Endothelial cell of umbilical vein (primary cell): Measurements from ENCODE around the gene CLTC. TPM values are rescaled to one million over a fixed set of nuclear protein-coding genes. Genes with fewer than 3 reads are reported as not detected.
A peak's percentile ranks its signal among the peaks of the same experiment; 100 is the strongest.

ENCODE experiments used
- BruUV-seq: library from RNA; stranded (reverse); fragments of 400-500 nt; replicated peaks from 2 replicates; lab custom pipeline; 2021; lab: Mats Ljungman, UMichigan
- CTCF ChIA-PET: fragments of 300-600, 350-600 bp; sonication (Branson Sonifier 250); formaldehyde crosslinking; loops from one replicate; lab custom pipeline; 2021; ENCODE audit warnings: antibody characterized with exemption, inconsistent platforms; lab: Charles Lee
- POLR2A ChIA-PET: fragments of 300-600, 350-600 bp; sonication (Branson Sonifier 250); formaldehyde crosslinking; loops from one replicate; lab custom pipeline; 2021; ENCODE audit warnings: antibody characterized with exemption, inconsistent platforms; lab: Charles Lee
- DNase-seq: peaks from one replicate; pipeline ENCODE4 v3.0.0-alpha.2; 2011; ENCODE audit warnings: low read depth, low spot score
- FAIRE-seq: peaks from 2 replicates; lab custom pipeline; 2011; peaks lifted over from hg19 to GRCh38; lab: Jason Lieb, UNC
- H2AFZ ChIP-seq: 2 replicates; pipeline ENCODE4 v1.6.0; 2012; ENCODE audit warnings: low read depth, low read length, control low read depth, inconsistent platforms
- H3K27ac ChIP-seq: 2 replicates; pipeline ENCODE4 v1.5.1; 2011; ENCODE audit warnings: low read depth, mild to moderate bottlenecking, control low read depth, low read length, moderate library complexity; ENCODE audit not compliant: insufficient read depth
- H3K27me3 ChIP-seq, 2 experiments: 2 replicates each; pipeline versions ENCODE4 v1.6.0 to v1.6.1; 2011; ENCODE audit warnings: low read length in 2 of 2, mixed read lengths in 1 of 2; ENCODE audit not compliant: control insufficient read depth in 2 of 2, insufficient read depth in 2 of 2
- H3K36me3 ChIP-seq, 2 experiments: 2 replicates in 1 of 2; 3 replicates in 1 of 2; pipeline ENCODE4 v1.5.1; 2011; ENCODE audit warnings: low read length in 2 of 2, mild to moderate bottlenecking in 1 of 2, moderate library complexity in 1 of 2; ENCODE audit not compliant: control insufficient read depth in 2 of 2, insufficient read depth in 2 of 2; ENCODE audit errors: extremely low read depth in 1 of 2
- H3K4me1 ChIP-seq: 3 replicates; pipeline ENCODE4 v1.5.1; 2011; ENCODE audit warnings: mild to moderate bottlenecking, low read length; ENCODE audit not compliant: control insufficient read depth, insufficient read depth; ENCODE audit errors: extremely low read depth
- H3K4me2 ChIP-seq: 2 replicates; pipeline ENCODE4 v1.6.1; 2011; ENCODE audit warnings: low read length, control low read depth, mixed read lengths; ENCODE audit not compliant: insufficient read depth
- H3K4me3 ChIP-seq, 3 experiments: fragments of 200-600 bp in 1 of 3; sonication (generic), shearing (Covaris generic) in 1 of 3; replicated peaks in 1 of 3; 2 replicates each; pipeline ENCODE4 v1.5.1; 2011 to 2016; ENCODE audit warnings: control low read depth in 3 of 3, low read length in 3 of 3, mild to moderate bottlenecking in 2 of 3, inconsistent platforms in 1 of 3, low read depth in 1 of 3, moderate library complexity in 1 of 3; ENCODE audit not compliant: insufficient read depth in 1 of 3
- H3K79me2 ChIP-seq: 2 replicates; pipeline ENCODE4 v1.6.0; 2012; ENCODE audit warnings: low read length, inconsistent platforms; ENCODE audit not compliant: control insufficient read depth, insufficient read depth
- H3K9ac ChIP-seq: replicated peaks from 2 replicates; pipeline ENCODE3; 2011; ENCODE audit warnings: low read length, control low read depth; ENCODE audit not compliant: insufficient read depth; ENCODE audit errors: extremely low read depth
- H3K9me1 ChIP-seq: replicated peaks from 3 replicates; pipeline ENCODE4 v1.6.0; 2011; ENCODE audit warnings: mild to moderate bottlenecking, low read length; ENCODE audit not compliant: control insufficient read depth, insufficient read depth; ENCODE audit errors: extremely low read depth
- H3K9me3 ChIP-seq: replicated peaks from 2 replicates; pipeline ENCODE4 v1.5.1; 2012; ENCODE audit warnings: low read length, inconsistent platforms; ENCODE audit not compliant: control insufficient read depth, insufficient read depth
- H4K20me1 ChIP-seq: replicated peaks from 2 replicates; pipeline ENCODE3; 2011; ENCODE audit warnings: mild to moderate bottlenecking, low read length; ENCODE audit not compliant: control insufficient read depth, insufficient read depth; ENCODE audit errors: extremely low read depth
- CTCF ChIP-seq, 2 donors: IDR thresholded peaks; 1 replicate in 1 of 2; 2 replicates in 1 of 2; pipeline ENCODE4 v1.5.1; 2011; ENCODE audit warnings: low read length in 2 of 2, mild to moderate bottlenecking in 2 of 2, moderate library complexity in 2 of 2, control low read depth in 1 of 2, inconsistent platforms in 1 of 2, low read depth in 1 of 2; ENCODE audit not compliant: insufficient read depth in 1 of 2; ENCODE audit errors: extremely low read depth in 1 of 2
- FOS ChIP-seq: IDR thresholded peaks from 2 replicates; pipeline ENCODE4 v1.6.1; 2011; ENCODE audit warnings: mild to moderate bottlenecking, low read length, moderate library complexity, borderline replicate concordance; ENCODE audit not compliant: insufficient read depth
- JUN ChIP-seq: IDR thresholded peaks from 2 replicates; pipeline ENCODE4 v1.6.1; 2011; ENCODE audit warnings: borderline replicate concordance, low read depth; ENCODE audit not compliant: insufficient read length, insufficient read depth
- POLR2AphosphoS5 ChIP-seq: IDR thresholded peaks from 2 replicates; pipeline ENCODE4 v1.6.1; 2012; ENCODE audit warnings: low read depth, mild to moderate bottlenecking, control low read depth, low read length, moderate library complexity; ENCODE audit not compliant: insufficient read depth
- dilution Hi-C: fragments of 300-500 bp; cut with MboI; formaldehyde crosslinking; loops from one replicate; pipeline ENCODE4 v1.15.0; 2019; ENCODE audit warnings: low sequenced_read_pairs; ENCODE audit not compliant: extremely low pct_ligation_motif_present
- intact Hi-C: fragments of 100-400 bp; cut with micrococcal nuclease; formaldehyde crosslinking; loops from one replicate; pipeline ENCODE4 v1.10.0; 2022
- polyA plus RNA-seq, 4 experiments: library from polyadenylated mRNA; depleted of rRNA in 3 of 4; stranded (reverse) in 3 of 4; unstranded in 1 of 4; fragments of >200 nt; gene quantifications; 2 replicates each; pipeline versions ENCODE4 v1.2.1 to v1.2.3, GENCODE V29; 2011 to 2012; ENCODE audit warnings: missing spikeins in 1 of 4
- total RNA-seq: library from RNA; stranded (reverse); gene quantifications from 2 replicates; pipeline ENCODE4 v1.2.3, GENCODE V29; 2021

Gene CLTC
- total and polyA plus RNA-seq, 2 donors (not counting 3 experiments of a cell fraction or from before 2014, with no cell fraction given): 164 to 326 TPM

- Histone ChIP-seq H3K4me1 (peaks cover 55% of the 10 kb centered on the region), H3K9me1 (peaks cover 2% of the 10 kb centered on the region), H3K27ac (peak overlapping the region; percentile 96), H3K4me2 (peak overlapping the region; percentile 95), H3K36me3 (peaks cover 6 to 30% of the 10 kb centered on the region in 2 experiments), H4K20me1 (no peaks in the 10 kb centered on the region), H3K79me2 (peaks cover 37% of the 10 kb centered on the region), H3K9ac (peak overlapping the region; percentile 80), H3K27me3 (no peaks in the 10 kb centered on the region), H2AFZ (no peak overlapping the region), H3K4me3 (no peak overlapping the region), H3K9me3 (no peaks in the 10 kb centered on the region)
- no peak for DNase-seq
- ChIA-PET POLR2A (interaction anchor here (0.6 to 1.3 kb wide), 3 partner anchors 38 to 162 kb away, joined by 3 to 4 read pairs (median 3); partner anchors contain the start of genes CLTC, PTRH2 and VMP1), CTCF (interaction anchor here (0.8 to 2.1 kb wide), 5 partner anchors 19 to 190 kb away, joined by 3 to 5 read pairs (median 3); no protein-coding TSS in a partner anchor)
- intact Hi-C loops: loop anchor here (1.0 to 5.0 kb wide), 3 partner anchors 50 to 342 kb away; partner anchors contain the start of gene CLTC
- FAIRE-seq: no peak
- dilution Hi-C loops: no loop called here
- TF ChIP-seq CTCF (IDR thresholded peaks at IDR 0.05; ENCODE audit: extremely low read depth in 1 of 2, insufficient read depth in 1 of 2, low read depth in 1 of 2, low read length in 2 of 2): no peak
- TSS peak; percentile 84 for BruUV-seq
Measured at GRCh38 chr17:59669411-59669810, 49.7 kb downstream of the CLTC start.

GRCh38 chr17:59669944-59670343, 50.2 kb downstream of the CLTC start:
- Histone ChIP-seq H3K79me2 (peaks cover 40% of the 10 kb centered on the region), H3K9ac (peak overlapping the region; percentile 3), H4K20me1 (no peaks in the 10 kb centered on the region), H3K9me1 (peaks cover 2% of the 10 kb centered on the region), H3K9me3 (no peaks in the 10 kb centered on the region), H3K27ac (peak overlapping the region; percentile 96), H2AFZ (no peak overlapping the region), H3K4me3 (no peak overlapping the region), H3K4me2 (peak overlapping the region; percentile 95), H3K36me3 (peaks cover 3 to 32% of the 10 kb centered on the region in 2 experiments), H3K27me3 (no peaks in the 10 kb centered on the region), H3K4me1 (peaks cover 55% of the 10 kb centered on the region)
- DNase-seq: peak; percentile 9
- FAIRE-seq: peak; percentile 59
- POLR2A ChIA-PET: interaction anchor here (0.6 to 1.4 kb wide), 6 partner anchors 13 to 162 kb away, joined by 3 to 8 read pairs (median 3); partner anchors contain the start of genes CLTC, PTRH2 and VMP1
- TF ChIP-seq POLR2AphosphoS5 (no peak), JUN (no peak), FOS (peak; percentile 22), CTCF (IDR thresholded peaks at IDR 0.05; ENCODE audit: extremely low read depth in 1 of 2, insufficient read depth in 1 of 2, low read depth in 1 of 2, low read length in 2 of 2) (no peak)
- dilution Hi-C loops (no loop called here), intact Hi-C loops (loop anchor here (1.0 to 5.0 kb wide), 3 partner anchors 51 to 343 kb away; partner anchors contain the start of gene CLTC)
- CTCF ChIA-PET: interaction anchor here (0.8 to 2.1 kb wide), 8 partner anchors 10 to 190 kb away, joined by 3 to 8 read pairs (median 3); no protein-coding TSS in a partner anchor
- BruUV-seq: no TSS peak
